ENCODE measurements around the gene NRXN3.

The NRXN3 gene

DNA sequence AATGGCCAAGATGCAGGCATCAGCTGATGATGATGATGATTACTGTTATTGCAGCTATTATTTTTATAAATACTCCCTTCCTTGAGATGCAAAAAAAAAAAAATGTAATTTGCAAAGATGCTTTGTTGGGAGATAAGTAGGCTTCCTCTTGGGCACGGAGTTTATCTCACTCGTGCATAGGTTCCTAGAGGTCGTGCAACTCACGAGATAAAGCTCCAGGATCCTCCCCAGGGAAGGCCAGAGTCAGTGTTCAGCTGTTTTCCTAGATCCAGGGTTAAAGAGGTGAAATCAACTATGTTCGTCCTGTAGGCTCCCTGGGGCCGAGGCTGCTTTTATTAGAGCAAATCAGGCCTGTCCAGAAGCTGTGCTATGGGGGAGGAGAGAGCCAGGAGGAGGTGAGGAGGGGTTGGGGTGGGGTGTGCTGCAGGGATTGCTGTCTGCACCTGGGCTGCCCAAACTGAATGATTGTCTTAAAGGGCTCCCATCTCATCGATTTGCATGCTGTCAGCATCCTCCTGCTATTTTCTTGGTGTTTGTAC is 270.3 kb downstream of the NRXN3 start:
- no peak for DNase-seq (ENCODE audit: low read depth)
- H3K4me3 ChIP-seq (ENCODE audit: low read depth, low read length) = no peak overlapping the region
- TF ChIP-seq, protein P1, sequence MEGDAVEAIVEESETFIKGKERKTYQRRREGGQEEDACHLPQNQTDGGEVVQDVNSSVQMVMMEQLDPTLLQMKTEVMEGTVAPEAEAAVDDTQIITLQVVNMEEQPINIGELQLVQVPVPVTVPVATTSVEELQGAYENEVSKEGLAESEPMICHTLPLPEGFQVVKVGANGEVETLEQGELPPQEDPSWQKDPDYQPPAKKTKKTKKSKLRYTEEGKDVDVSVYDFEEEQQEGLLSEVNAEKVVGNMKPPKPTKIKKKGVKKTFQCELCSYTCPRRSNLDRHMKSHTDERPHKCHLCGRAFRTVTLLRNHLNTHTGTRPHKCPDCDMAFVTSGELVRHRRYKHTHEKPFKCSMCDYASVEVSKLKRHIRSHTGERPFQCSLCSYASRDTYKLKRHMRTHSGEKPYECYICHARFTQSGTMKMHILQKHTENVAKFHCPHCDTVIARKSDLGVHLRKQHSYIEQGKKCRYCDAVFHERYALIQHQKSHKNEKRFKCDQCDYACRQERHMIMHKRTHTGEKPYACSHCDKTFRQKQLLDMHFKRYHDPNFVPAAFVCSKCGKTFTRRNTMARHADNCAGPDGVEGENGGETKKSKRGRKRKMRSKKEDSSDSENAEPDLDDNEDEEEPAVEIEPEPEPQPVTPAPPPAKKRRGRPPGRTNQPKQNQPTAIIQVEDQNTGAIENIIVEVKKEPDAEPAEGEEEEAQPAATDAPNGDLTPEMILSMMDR (IDR thresholded peaks at IDR 0.05; ENCODE audit: insufficient read depth, low read depth, low read length, missing control alignments) = no peak

DNA sequence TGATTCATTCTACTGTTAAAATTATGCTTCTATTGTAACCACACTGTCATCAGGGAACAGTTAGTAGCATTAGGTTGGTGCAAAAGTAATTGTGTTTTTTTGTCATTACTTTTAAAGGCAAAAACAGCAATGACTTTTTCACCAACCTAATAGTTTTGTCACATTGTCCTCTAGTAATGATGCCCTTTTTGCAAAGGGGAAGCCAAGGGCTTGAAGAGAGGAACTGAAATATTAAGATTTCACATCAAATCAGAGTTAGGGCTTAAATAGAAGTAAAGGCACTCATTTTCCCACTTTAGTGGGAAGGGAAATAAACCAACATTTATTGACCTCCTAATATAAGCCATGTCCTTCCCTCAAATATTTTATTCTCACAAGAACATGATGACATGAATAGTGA is 273.7 kb downstream of the NRXN3 start:
- TF ChIP-seq, protein P1 (IDR thresholded peaks at IDR 0.05; ENCODE audit: insufficient read depth, low read depth, low read length, missing control alignments) = no peak
- H3K4me3 ChIP-seq (ENCODE audit: low read depth, low read length) = no peak overlapping the region
- no peak for DNase-seq (ENCODE audit: low read depth)

DNA sequence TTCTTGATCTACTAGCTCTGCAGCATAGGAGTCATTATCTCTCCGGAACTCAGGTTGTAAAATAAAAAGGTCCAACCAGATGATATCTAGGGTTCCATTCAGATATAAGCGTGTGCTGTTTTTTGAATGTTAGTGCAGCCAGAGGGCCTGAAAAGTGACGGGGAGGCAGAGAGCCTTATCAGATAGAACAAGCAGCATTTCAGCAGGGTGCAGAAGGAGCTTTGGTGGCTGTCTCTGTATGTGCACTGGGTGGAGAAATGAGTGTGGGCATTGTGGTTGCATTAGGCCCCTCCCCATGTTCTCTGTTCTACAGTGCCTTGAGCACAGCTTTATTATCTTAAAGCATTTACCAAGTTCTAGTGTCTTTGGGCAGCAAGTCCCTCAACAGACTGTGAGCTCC is 275.1 kb downstream of the NRXN3 start:
- no peak for DNase-seq (ENCODE audit: low read depth)
- TF ChIP-seq, protein P1 (IDR thresholded peaks at IDR 0.05; ENCODE audit: insufficient read depth, low read depth, low read length, missing control alignments) = no peak
- no peak overlapping the region for H3K4me3 ChIP-seq (ENCODE audit: low read depth, low read length)

DNA sequence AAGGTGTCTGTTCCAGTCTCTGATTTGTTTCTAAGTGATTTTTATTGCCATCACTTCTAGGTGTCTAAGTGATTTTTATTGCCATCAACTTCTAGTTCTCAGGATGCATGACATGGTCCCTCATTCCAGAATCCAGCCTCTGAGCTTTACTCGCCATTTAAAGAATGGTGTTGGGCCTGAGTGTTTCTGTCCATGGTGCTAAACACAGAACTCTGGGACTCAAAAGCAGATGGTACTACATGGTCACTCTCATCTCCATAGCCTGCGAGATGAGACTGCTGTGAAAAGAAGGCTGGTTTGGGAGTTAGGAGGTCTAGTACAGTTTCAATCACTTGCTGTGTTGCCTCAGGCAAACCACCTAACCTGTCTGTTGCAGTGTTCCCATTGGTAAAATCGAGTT is 276.6 kb downstream of the NRXN3 start:
- no peak for DNase-seq (ENCODE audit: low read depth)

DNA sequence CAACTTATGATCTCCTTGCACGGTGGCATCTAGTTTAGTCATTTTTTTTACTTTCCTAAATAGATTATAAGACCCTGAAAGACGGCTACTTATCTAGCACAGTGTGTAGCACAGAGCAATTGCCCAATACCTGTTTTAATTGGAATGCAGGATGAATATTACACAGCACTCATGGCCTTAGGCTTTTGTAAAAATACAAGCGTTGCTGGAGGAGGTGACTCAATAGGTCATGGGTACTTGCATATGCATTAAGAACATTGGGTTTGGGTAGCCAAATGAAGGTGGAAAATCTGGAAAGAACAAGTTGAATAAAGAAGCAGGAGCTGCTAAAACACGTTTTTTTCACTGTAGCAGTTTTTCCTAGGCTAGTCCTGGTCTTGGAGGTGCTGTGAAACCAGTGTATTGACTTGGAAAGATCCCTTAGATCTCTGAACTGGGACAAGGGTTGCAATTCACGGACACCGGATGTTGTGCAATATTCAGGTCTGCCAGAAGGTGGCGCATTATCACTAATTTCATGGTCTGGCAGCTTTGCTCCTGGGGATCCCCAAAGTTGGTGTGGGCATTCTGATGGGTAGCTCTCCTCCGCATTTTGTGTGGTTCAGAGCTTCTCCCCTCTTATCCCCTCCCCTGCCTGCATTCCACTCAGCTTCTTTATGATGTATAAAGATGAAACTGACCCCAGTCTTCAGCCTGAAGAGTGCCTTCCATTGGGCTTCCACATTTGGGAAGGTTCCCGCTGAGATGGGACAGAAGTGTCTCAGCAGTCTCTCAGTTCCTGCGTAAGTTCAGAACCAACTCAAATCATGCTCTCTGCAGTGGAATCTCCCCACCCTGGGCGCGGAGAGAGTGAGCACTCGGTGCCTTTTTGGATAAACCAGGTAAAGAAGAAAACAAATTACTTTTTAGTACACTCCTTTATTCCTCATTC is 278.3 kb downstream of the NRXN3 start:
- peak; percentile 74 for DNase-seq (ENCODE audit: low read depth)
- no peak overlapping the region for H3K4me3 ChIP-seq (ENCODE audit: low read depth, low read length)
- TF ChIP-seq, protein P1 (IDR thresholded peaks at IDR 0.05; ENCODE audit: insufficient read depth, low read depth, low read length, missing control alignments) = peak; percentile 75

More for the DNA sequence above, 276.6 kb downstream of the NRXN3 start:
- H3K4me3 ChIP-seq (ENCODE audit: low read depth, low read length) = no peak overlapping the region
- TF ChIP-seq, protein P1 (IDR thresholded peaks at IDR 0.05; ENCODE audit: insufficient read depth, low read depth, low read length, missing control alignments) = no peak

DNA sequence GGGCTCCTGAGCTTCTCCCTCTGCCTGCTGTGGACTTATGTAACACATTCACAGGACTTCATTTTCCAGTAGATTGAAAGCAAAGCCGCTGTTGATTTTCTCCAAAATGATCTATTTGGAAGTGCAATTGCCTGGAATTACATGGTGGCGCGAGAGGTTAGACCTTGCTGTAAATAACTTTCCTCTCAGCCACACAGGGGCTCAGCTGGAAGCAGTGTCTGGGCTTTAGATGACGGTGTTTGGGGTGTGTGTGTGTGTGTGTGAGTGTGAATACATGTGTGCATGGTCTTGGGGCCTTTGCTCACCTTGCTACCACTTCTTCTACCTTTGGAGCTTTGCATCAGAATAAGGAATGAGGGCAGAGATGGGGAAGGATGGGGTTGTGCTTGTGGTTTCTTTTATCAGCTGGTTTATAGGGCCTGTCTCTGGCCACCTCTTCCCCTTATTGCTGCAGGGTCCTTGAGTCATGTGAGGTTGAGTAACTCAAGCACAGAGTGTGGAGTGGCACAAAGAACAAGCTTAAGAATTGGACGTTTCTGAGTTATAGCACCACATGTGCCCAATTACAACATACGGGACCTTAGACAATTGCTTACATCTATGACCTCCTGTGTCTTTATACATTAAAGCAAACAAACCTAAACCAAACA is 280.6 kb downstream of the NRXN3 start:
- no peak overlapping the region for H3K4me3 ChIP-seq (ENCODE audit: low read depth, low read length)
- no peak for DNase-seq (ENCODE audit: low read depth)
- TF ChIP-seq, protein P1 (IDR thresholded peaks at IDR 0.05; ENCODE audit: insufficient read depth, low read depth, low read length, missing control alignments) = no peak
